Cortex of kidney (tissue), 1 donor: ENCODE results near the gene PSMD5.

Experiments used
- DNase-seq: peaks from one replicate; lab custom pipeline; 2025; lab: John Stamatoyannopoulos, UW

PSMD5 gene

GRCh38 chr9:120842685-120843485 is at the start of gene PSMD5:
Gene PSMD5, minus strand, starts transcription at chr9:120842922. Its CDS starts 13 bp downstream, at chr9:120842909.
- DNase-seq = no peak

- DNase-seq = no peak
These were observed 49.4 kb upstream of the PSMD5 start for GRCh38 chr9:120891884-120892747.

GRCh38 chr9:120891245-120891883 is 48.6 kb upstream of the PSMD5 start:
- no peak for DNase-seq

- DNase-seq = no peak
These were observed 47.9 kb upstream of the PSMD5 start for GRCh38 chr9:120890320-120891244.

- no peak for DNase-seq
These were observed 47.0 kb upstream of the PSMD5 start for GRCh38 chr9:120889606-120890271.

GRCh38 chr9:120888626-120889025 is 45.9 kb upstream of the PSMD5 start:
- DNase-seq = no peak

GRCh38 chr9:120886490-120886967 is 43.8 kb upstream of the PSMD5 start:
- DNase-seq = no peak

GRCh38 chr9:120885958-120886357 is 43.2 kb upstream of the PSMD5 start:
- no peak for DNase-seq

- no peak for DNase-seq
These were observed 42.7 kb upstream of the PSMD5 start for GRCh38 chr9:120885457-120885856.

GRCh38 chr9:120883608-120883996 is 40.9 kb upstream of the PSMD5 start:
- DNase-seq = no peak

- no peak for DNase-seq
These were observed 40.3 kb upstream of the PSMD5 start for GRCh38 chr9:120882935-120883607.

- no peak for DNase-seq
These were observed 36.7 kb upstream of the PSMD5 start for GRCh38 chr9:120879446-120879845.

GRCh38 chr9:120878188-120879130 is 35.7 kb upstream of the PSMD5 start:
- DNase-seq = no peak

- no peak for DNase-seq
These were observed 34.7 kb upstream of the PSMD5 start for GRCh38 chr9:120877276-120878034.

GRCh38 chr9:120876842-120877240 is 34.1 kb upstream of the PSMD5 start, which contains the start of gene PHF19:
Gene PHF19, minus strand, starts transcription at chr9:120877188. Its CDS starts 2,447 bp downstream, at chr9:120874741.
- DNase-seq = no peak

GRCh38 chr9:120875954-120876841 is 33.5 kb upstream of the PSMD5 start:
- DNase-seq = no peak

GRCh38 chr9:120875643-120875953 is 32.9 kb upstream of the PSMD5 start:
- no peak for DNase-seq
